Heart right ventricle (tissue), 16 donors: Measurements from ENCODE around the gene TMEM47. TPM values are rescaled to one million over a fixed set of nuclear protein-coding genes. Genes with fewer than 3 reads are reported as not detected.

ENCODE experiments used
- ATAC-seq, 8 donors: fragments of 200-7000 bp; cut with Tn5 transposase; one replicate each; pipeline ENCODE4 v1.9.1; 2020; ENCODE audit warnings: mild to moderate bottlenecking in 8 of 8, moderate library complexity in 8 of 8, moderate number of reproducible peaks in 1 of 8
- DNase-seq, 2 donors: peaks; one replicate each; pipeline ENCODE4 v3.0.0-alpha.2; 2020
- H3K27ac ChIP-seq, 10 donors: fragments of 200-600 bp; sonication (generic) in 2 of 10; one replicate each; pipeline versions ENCODE4 v1.5.0 to v1.8.0; 2020 to 2022; ENCODE audit warnings: mild to moderate bottlenecking in 3 of 10
- H3K27me3 ChIP-seq, 7 donors: fragments of 200-600 bp; one replicate each; pipeline ENCODE4 v1.8.0; 2021 to 2022; ENCODE audit warnings: mild to moderate bottlenecking in 2 of 7
- H3K36me3 ChIP-seq, 9 donors: fragments of 200-600 bp; sonication (generic) in 1 of 9; one replicate each; pipeline versions ENCODE4 v1.5.0 to v1.8.0; 2020 to 2022; ENCODE audit warnings: mild to moderate bottlenecking in 2 of 9
- H3K4me1 ChIP-seq, 9 donors: fragments of 200-600 bp; sonication (generic) in 1 of 9; one replicate each; pipeline versions ENCODE4 v1.5.0 to v1.8.0; 2020 to 2022; ENCODE audit warnings: mild to moderate bottlenecking in 4 of 9
- H3K4me3 ChIP-seq, 10 donors: fragments of 200-600 bp; sonication (generic) in 2 of 10; one replicate each; pipeline versions ENCODE4 v1.5.0 to v1.8.0; 2020 to 2022; ENCODE audit warnings: mild to moderate bottlenecking in 7 of 10, moderate library complexity in 2 of 10
- H3K9me3 ChIP-seq, 11 donors: fragments of 200-600 bp in 10 of 11; sonication (generic) in 2 of 11; one replicate each; pipeline versions ENCODE4 v1.5.0 to v1.8.0; 2013 to 2022; ENCODE audit warnings: mild to moderate bottlenecking in 2 of 11, control low read depth in 1 of 11, moderate library complexity in 1 of 11
- CTCF ChIP-seq, 9 donors: fragments of 200-600 bp; sonication (generic) in 2 of 9; IDR thresholded peaks; one replicate each; pipeline versions ENCODE4 v1.5.0 to v1.8.0; 2021 to 2022; ENCODE audit warnings: antibody characterized with exemption in 9 of 9, mild to moderate bottlenecking in 5 of 9, moderate library complexity in 1 of 9
- WGBS, 2 donors: extraction: QIAGEN DNeasy Blood & Tissue Kit; methylation state at CpG; one replicate each; pipeline ENCODE4 v1.1.7; 2013; ENCODE audit warnings: inconsistent platforms in 1 of 2; 5-methylcytosine and 5-hydroxymethylcytosine counted together
- intact Hi-C, 10 donors: fragments of 100-400 bp; cut with DNase I; formaldehyde crosslinking; loops; one replicate each; pipeline versions ENCODE4 v1.11.1 to v1.14.2; 2022
- polyA plus RNA-seq, 2 donors: library from polyadenylated mRNA; stranded (reverse); fragments of 200-250 nt; gene quantifications; one replicate each; pipeline ENCODE4 v1.2.3, GENCODE V29; 2013
- total RNA-seq, 10 donors: library from RNA; stranded (reverse); fragmentation: NEBNext Ultra II Directional in 3 of 10; extraction: Animal tissue kit (Norgen Biotek cat#: 25700) in 3 of 10; gene quantifications; one replicate each; pipeline versions ENCODE4 v1.2.1 to v1.2.4, GENCODE V29; 2021 to 2023
- donor health status: Arrhythmogenic right ventricular cardiomyopathy.
- donor health status: ischemic (EF 13 %, LVEDD 7.1; RV severe dilation, severe dysfunction).
- donor health status: healthy with polysubstance abuse.
- donor health status: DM: no; HTN: yes; CAD: no.
- donor health status: DM: no; HTN: no; CAD: no.
- donor health status: ischemic (EF 25% LVEDD 6.9; RV normal size, moderate dysfunction).
- donor health status: ischemic (EF 25% LVEDD 5.7; RV mildly dilated, moderate dysfunction).
- donor health status: healthy.
- donor health status: DM: yes; HTN: yes; CAD: no.
- donor health status: Ischemic cardiomyopathy.
- donor health status: ischemic (EF 35%, LVEDD 5.7; RV mildly dilated, moderate dysfunction).
- donor health status: nonischemic (EF 11% LVEDD 7.7; RV severe dilation, severe dysfunction).
- donor health status: DM: yes; HTN: yes; CAD: no.
- donor health status: PGD.
- donor health status: ischemic (EF 29% LVEDD 5.4; RV normal size, mild dysfunction).
- donor health status: nonischemic (EF 23%, LVEDD 6.1; RV moderate dilation, normal function).

The TMEM47 gene
- total and polyA plus RNA-seq, 12 donors: 10.1 to 38.7 (median 31.4) TPM

- Histone ChIP-seq H3K27ac (no peak overlapping the region), H3K36me3 (no peaks in the 10 kb centered on the region), H3K4me3 (no peak overlapping the region), H3K27me3 (no peaks in the 10 kb centered on the region), H3K4me1 (no peaks in the 10 kb centered on the region), H3K9me3 (no peaks in the 10 kb centered on the region)
- peak in 1 of 2 donors; percentile 4 for DNase-seq
- intact Hi-C loops: no loop called here
- ATAC-seq: no peak
- WGBS, 2 donors: 5 to 6% methylated on average over 2 of the region's 2 CpGs
- TF ChIP-seq CTCF (IDR thresholded peaks at IDR 0.05): peak; percentile 11 to 64 (median 44)
Observed at GRCh38 chrX:34578237-34578636, 78.8 kb downstream of the TMEM47 start.
